ENCODE measurements around the gene DNAJC5G. TPM values are rescaled to one million over a fixed set of nuclear protein-coding genes. Genes with fewer than 3 reads are reported as not detected.
A peak's percentile ranks its signal among the peaks of the same experiment; 100 is the strongest.

DNAJC5G gene
- total and polyA plus RNA-seq, 9 of the 15 experiments (the other 6 are each of a cell fraction or from before 2014, with no cell fraction given) = not detected

- TF ChIP-seq ZNF407 (IDR thresholded peaks at IDR 0.05; ENCODE audit: low read depth) (no peak), NCOA6 (IDR thresholded peaks at IDR 0.05) (no peak), RBM34 (IDR thresholded peaks at IDR 0.05; ENCODE audit: borderline replicate concordance, insufficient read depth, low read length) (no peak), RBM22 (IDR thresholded peaks at IDR 0.05; ENCODE audit: low read depth, low read length, poor library complexity, severe bottlenecking) (no peak), REST (IDR thresholded peaks at IDR 0.05; ENCODE audit: borderline replicate concordance) (no peak), REST (CRISPR knock-in tag; IDR thresholded peaks at IDR 0.05; ENCODE audit: low read depth) (no peak), PML (IDR thresholded peaks at IDR 0.05; ENCODE audit: low read length) (0 out of 2 replicates have a peak, but pooled peaks have one; percentile 23), PHF20 (IDR thresholded peaks at IDR 0.05; ENCODE audit: partially characterized antibody) (no peak), HIVEP1 (CRISPR knock-in tag; IDR thresholded peaks at IDR 0.05) (no peak)
- TF ChIP-seq, protein P1, sequence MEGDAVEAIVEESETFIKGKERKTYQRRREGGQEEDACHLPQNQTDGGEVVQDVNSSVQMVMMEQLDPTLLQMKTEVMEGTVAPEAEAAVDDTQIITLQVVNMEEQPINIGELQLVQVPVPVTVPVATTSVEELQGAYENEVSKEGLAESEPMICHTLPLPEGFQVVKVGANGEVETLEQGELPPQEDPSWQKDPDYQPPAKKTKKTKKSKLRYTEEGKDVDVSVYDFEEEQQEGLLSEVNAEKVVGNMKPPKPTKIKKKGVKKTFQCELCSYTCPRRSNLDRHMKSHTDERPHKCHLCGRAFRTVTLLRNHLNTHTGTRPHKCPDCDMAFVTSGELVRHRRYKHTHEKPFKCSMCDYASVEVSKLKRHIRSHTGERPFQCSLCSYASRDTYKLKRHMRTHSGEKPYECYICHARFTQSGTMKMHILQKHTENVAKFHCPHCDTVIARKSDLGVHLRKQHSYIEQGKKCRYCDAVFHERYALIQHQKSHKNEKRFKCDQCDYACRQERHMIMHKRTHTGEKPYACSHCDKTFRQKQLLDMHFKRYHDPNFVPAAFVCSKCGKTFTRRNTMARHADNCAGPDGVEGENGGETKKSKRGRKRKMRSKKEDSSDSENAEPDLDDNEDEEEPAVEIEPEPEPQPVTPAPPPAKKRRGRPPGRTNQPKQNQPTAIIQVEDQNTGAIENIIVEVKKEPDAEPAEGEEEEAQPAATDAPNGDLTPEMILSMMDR (IDR thresholded peaks at IDR 0.05 in 2 of 3, conservative IDR thresholded peaks at IDR 0.05 in 1 of 3; ENCODE audit: insufficient read depth in 2 of 3, low read depth in 1 of 3, low read length in 3 of 3) = no peak
Measured at GRCh38 chr2:27255187-27255586, 20.0 kb upstream of the DNAJC5G start (continued).

All from K562 (cell line).